Omental fat pad (tissue), 4 donors: ENCODE results near the gene SORL1. TPM values are rescaled to one million over a fixed set of nuclear protein-coding genes. Genes with fewer than 3 reads are reported as not detected.

Source experiments
- ATAC-seq: fragments of 150-250 bp; one replicate; pipeline ENCODE4 v1.9.1; 2016; ENCODE audit warnings: mild to moderate bottlenecking, moderate library complexity; ENCODE audit not compliant: low FRiP score
- DNase-seq: peaks from one replicate; pipeline ENCODE4 v3.0.0-alpha.2; 2019; ENCODE audit warnings: low spot score
- total RNA-seq, 4 donors: library from RNA; depleted of rRNA; stranded (reverse); fragments of >200 nt; gene quantifications; one replicate each; pipeline ENCODE4 v1.1.0, GENCODE V29; 2016
- TF ChIP-seq, protein P1 (sequence below), 3 donors: fragments of 450-650 bp; IDR thresholded peaks; one replicate each; pipeline ENCODE4 v1.5.1; 2016 to 2017; ENCODE audit warnings: antibody characterized with exemption in 3 of 3, mild to moderate bottlenecking in 3 of 3, moderate library complexity in 2 of 3

Gene SORL1
- total RNA-seq, 4 donors from 2014 or later = 5.8 to 93.0 (median 11.1) TPM

DNA sequence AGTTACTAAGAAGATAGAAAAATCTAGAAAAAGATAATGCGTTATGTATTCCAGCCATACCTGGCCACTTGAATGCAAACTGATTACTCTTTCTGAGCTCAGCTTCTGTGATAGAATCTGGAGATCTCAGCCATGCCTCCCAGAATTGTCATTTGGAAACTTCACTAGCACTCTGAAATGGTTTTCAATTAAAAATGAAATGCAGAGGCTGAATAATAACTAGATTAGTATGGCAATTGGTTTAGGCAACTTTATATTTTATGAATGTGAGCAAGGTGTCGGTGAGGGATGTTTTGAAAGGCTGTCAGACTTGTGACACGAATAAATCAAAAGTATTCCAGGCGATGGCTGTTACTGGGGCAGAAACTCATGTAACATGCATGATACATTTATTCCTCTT lies 129.5 kb downstream of the SORL1 start:
- DNase-seq = no peak
- TF ChIP-seq, protein P1, sequence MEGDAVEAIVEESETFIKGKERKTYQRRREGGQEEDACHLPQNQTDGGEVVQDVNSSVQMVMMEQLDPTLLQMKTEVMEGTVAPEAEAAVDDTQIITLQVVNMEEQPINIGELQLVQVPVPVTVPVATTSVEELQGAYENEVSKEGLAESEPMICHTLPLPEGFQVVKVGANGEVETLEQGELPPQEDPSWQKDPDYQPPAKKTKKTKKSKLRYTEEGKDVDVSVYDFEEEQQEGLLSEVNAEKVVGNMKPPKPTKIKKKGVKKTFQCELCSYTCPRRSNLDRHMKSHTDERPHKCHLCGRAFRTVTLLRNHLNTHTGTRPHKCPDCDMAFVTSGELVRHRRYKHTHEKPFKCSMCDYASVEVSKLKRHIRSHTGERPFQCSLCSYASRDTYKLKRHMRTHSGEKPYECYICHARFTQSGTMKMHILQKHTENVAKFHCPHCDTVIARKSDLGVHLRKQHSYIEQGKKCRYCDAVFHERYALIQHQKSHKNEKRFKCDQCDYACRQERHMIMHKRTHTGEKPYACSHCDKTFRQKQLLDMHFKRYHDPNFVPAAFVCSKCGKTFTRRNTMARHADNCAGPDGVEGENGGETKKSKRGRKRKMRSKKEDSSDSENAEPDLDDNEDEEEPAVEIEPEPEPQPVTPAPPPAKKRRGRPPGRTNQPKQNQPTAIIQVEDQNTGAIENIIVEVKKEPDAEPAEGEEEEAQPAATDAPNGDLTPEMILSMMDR (IDR thresholded peaks at IDR 0.05) = no peak
- ATAC-seq = no peak

DNA sequence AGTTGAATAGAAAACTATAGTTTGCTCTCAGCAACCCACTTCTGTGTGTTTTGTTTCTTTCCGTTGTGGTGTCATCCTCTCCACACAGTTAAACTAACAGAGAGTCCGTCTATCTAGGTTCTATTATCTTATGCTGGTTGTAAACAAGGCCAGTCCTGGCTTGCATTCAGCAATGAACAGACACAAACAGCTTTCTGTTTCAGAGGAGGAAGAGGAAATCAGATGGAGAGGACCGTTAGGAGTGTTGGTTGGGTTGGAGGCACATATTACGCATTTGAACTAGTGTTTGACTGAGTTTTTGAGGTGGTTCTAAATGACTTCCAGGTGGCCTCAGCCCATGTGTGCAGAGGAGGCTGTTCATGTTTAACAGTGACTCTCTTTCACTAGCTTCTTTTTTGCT lies 130.2 kb downstream of the SORL1 start:
- TF ChIP-seq, protein P1 (IDR thresholded peaks at IDR 0.05) = no peak
- no peak for ATAC-seq
- DNase-seq = no peak

DNA sequence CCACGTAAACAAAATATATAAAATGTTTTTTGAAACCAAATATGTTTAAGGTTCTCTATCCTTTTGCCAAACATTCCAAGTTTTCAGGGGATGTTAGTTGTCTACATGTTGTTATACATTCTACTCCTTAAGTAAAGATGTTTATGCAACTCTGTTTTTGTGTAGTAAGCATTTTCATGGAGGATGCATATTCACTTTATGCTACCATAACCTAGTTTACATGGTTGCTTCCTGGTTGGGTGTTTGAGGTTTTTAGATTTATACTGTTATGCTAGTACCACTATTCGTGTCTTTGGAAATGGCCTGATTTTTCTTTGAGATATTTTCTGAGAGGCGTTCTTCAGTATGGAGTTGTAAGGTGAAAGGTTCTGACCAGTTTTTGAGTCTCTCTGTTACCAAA lies 131.7 kb downstream of the SORL1 start:
- DNase-seq (no peak), ATAC-seq (no peak)
- TF ChIP-seq, protein P1 (IDR thresholded peaks at IDR 0.05) = no peak

DNA sequence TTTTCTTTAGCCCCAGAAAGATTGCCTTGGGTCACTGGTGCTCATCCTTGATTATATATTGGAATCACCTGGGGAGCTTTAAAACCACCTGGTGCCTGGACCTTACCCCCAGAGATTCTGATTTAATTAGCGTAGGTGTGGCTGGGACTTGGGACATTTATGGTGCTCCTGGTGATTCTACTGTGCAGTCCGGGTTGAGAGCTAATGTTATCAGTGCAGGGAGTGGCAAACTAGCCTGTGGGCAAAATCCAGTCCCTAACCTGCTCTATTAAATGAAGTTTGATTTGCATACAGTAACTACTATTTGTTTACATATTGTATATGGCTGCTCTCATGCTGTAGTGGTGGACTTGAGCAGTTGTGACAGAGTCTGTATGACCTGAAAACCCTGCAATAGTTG lies 134.6 kb downstream of the SORL1 start:
- DNase-seq = no peak
- ATAC-seq = no peak
- TF ChIP-seq, protein P1 (IDR thresholded peaks at IDR 0.05) = no peak

- ATAC-seq = no peak
- no peak for DNase-seq
- TF ChIP-seq, protein P1 (IDR thresholded peaks at IDR 0.05) = no peak
These were observed 135.1 kb downstream of the SORL1 start for GRCh38 chr11:121587182-121587581.

- ATAC-seq = no peak
These were observed 136.6 kb downstream of the SORL1 start for GRCh38 chr11:121588747-121589146.

DNA sequence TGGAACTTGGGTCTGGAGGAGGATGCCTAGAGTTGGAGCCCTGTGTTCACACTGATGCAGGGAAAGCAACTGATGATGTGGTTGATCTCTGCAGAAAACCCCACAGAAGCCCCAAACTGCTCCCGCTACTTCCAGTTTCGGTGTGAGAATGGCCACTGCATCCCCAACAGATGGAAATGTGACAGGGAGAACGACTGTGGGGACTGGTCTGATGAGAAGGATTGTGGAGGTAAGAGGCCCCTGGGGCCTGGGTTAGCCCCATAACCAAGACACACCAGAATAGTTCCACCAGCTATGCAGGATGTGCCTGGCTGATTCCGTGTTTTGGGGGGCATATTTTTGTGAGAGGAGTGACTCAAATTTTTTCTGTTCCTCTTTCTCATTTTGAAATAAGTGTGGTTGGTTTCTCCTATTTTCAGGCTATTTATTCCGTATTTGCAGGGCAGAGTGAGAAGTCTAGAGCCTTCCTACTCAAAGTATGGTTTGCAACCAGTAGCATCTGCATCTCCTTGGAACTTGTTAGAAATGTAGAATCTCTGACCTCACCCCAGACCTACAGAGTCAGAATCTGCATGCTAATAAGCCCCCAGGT lies 137.9 kb downstream of the SORL1 start:
- TF ChIP-seq, protein P1 (IDR thresholded peaks at IDR 0.05) = no peak
- ATAC-seq = no peak
- DNase-seq = no peak

More at GRCh38 chr11:121588747-121589146, 136.6 kb downstream of the SORL1 start:
- DNase-seq = no peak
- TF ChIP-seq, protein P1 (IDR thresholded peaks at IDR 0.05) = no peak
